Stimulated activated CD4-positive, alpha-beta T cell treated with anti-CD3 and anti-CD28 coated beads, Interleukin-12 subunit alpha, Interleukin-12 subunit beta, amount 100 ng/mL, for 4 hours (primary cell): ENCODE measurements around the gene LKAAEAR1.
"Not testable (repeated sequence)": the region's sequence is repeated elsewhere in the genome, so short reads cannot be mapped to it uniquely, and the experiment has no call there.

Experiments used
- DNase-seq: peaks from one replicate; pipeline ENCODE4 v3.0.0-alpha.2; 2020

The LKAAEAR1 gene

GRCh38 chr20:64083804-64084684 is at the start of gene LKAAEAR1:
Gene LKAAEAR1, minus strand, starts transcription at chr20:64084398. Its CDS starts 179 bp downstream, at chr20:64084219.
- no peak for DNase-seq

- DNase-seq: no peak
Observed at GRCh38 chr20:64131406-64131805, 47.2 kb upstream of the LKAAEAR1 start.

GRCh38 chr20:64130876-64131275 is 46.7 kb upstream of the LKAAEAR1 start:
- no peak for DNase-seq

GRCh38 chr20:64130271-64130670 is 46.1 kb upstream of the LKAAEAR1 start:
- DNase-seq: no peak

- no peak for DNase-seq
Observed at GRCh38 chr20:64129146-64129782, 45.1 kb upstream of the LKAAEAR1 start.

GRCh38 chr20:64123517-64123916 is 39.3 kb upstream of the LKAAEAR1 start:
- DNase-seq: not testable (repeated sequence)

GRCh38 chr20:64122927-64123326 is 38.7 kb upstream of the LKAAEAR1 start:
- DNase-seq: not testable (repeated sequence)

- no peak for DNase-seq
Observed at GRCh38 chr20:64121586-64121985, 37.4 kb upstream of the LKAAEAR1 start.

- DNase-seq: no peak
Observed at GRCh38 chr20:64119681-64120341, 35.6 kb upstream of the LKAAEAR1 start.

- no peak for DNase-seq
Observed at GRCh38 chr20:64119301-64119680, 35.1 kb upstream of the LKAAEAR1 start.

- not testable (repeated sequence) for DNase-seq
Observed at GRCh38 chr20:64117432-64117777, 33.2 kb upstream of the LKAAEAR1 start.

GRCh38 chr20:64116541-64117431 is 32.6 kb upstream of the LKAAEAR1 start:
- DNase-seq: no peak

GRCh38 chr20:64116016-64116415 is 31.8 kb upstream of the LKAAEAR1 start:
- DNase-seq: no peak

GRCh38 chr20:64115171-64115911 is 31.1 kb upstream of the LKAAEAR1 start:
- no peak for DNase-seq

- DNase-seq: no peak
Observed at GRCh38 chr20:64114356-64114971, 30.3 kb upstream of the LKAAEAR1 start.

GRCh38 chr20:64113796-64114355 is 29.7 kb upstream of the LKAAEAR1 start:
- no peak for DNase-seq

GRCh38 chr20:64113444-64113775 is 29.2 kb upstream of the LKAAEAR1 start:
- no peak for DNase-seq

- no peak for DNase-seq
Observed at GRCh38 chr20:64112691-64113443, 28.7 kb upstream of the LKAAEAR1 start.

GRCh38 chr20:64111841-64112641 is 27.8 kb upstream of the LKAAEAR1 start:
- DNase-seq: no peak
